ENCODE results near the gene SLC7A4.

GRCh38 chr22:21014202-21014725, 18.1 kb downstream of the SLC7A4 start:
- TF ChIP-seq CTCF (IDR thresholded peaks at IDR 0.05 in 2 of 3, conservative IDR thresholded peaks at IDR 0.05 in 1 of 3; ENCODE audit: borderline replicate concordance in 1 of 3, insufficient read depth in 1 of 3, low read depth in 2 of 3, low read length in 2 of 3) (no peak), CEBPB (IDR thresholded peaks at IDR 0.05; ENCODE audit: low read depth) (no peak), POLR2AphosphoS5 (IDR thresholded peaks at IDR 0.05; ENCODE audit: low read depth, low read length) (0 out of 2 replicates have a peak, but pooled peaks have one; percentile 21), ZBTB33 (IDR thresholded peaks at IDR 0.05; ENCODE audit: extremely low read depth, insufficient replicate concordance, low read length) (no peak), ZFX (IDR thresholded peaks at IDR 0.05) (no peak), ATF3 (IDR thresholded peaks at IDR 0.05) (no peak), RAD21 (IDR thresholded peaks at IDR 0.05; ENCODE audit: low read depth) (no peak)
- TF ChIP-seq, protein P1, sequence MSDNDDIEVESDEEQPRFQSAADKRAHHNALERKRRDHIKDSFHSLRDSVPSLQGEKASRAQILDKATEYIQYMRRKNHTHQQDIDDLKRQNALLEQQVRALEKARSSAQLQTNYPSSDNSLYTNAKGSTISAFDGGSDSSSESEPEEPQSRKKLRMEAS (IDR thresholded peaks at IDR 0.05), result no peak
